Measurements from ENCODE around the gene RPS17.

DNA sequence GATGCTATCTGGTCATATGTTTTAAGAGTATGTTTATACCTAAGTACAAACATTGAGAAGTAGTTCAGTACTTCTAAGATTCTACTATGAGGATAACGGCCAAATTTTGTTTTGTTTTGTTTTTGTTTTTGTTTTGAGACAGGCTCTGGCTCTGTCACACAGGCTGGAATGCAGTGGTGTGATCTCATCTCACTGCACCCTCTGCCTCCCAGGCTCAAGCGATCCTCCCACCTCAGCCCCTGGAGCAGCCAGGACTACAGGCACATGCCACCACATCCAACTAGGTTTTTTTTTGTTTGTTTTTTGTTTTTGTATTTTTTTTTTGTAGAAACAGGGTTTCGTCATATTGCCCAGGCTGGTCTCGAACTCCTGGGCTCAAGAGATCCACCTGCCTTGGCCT, 47.5 kb upstream of the RPS17 start:
- no peak for TF ChIP-seq CTCF (IDR thresholded peaks at IDR 0.05)
- TF ChIP-seq POLR2A (IDR thresholded peaks at IDR 0.05) = no peak

All from sigmoid colon (tissue), 3 donors.